OCI-LY7 (cell line): ENCODE data around the gene RBBP5. TPM values are rescaled to one million over a fixed set of nuclear protein-coding genes. Genes with fewer than 3 reads are reported as not detected.

Experiments
- BruUV-seq: library from RNA; stranded (reverse); fragments of 400-500 nt; replicated peaks from 2 replicates; lab custom pipeline; 2021; lab: Mats Ljungman, UMichigan
- CTCF ChIA-PET: fragments of 300-600 bp; sonication (Branson Sonifier 250); formaldehyde crosslinking; loops from one replicate; lab custom pipeline; 2022; ENCODE audit warnings: antibody characterized with exemption; ENCODE audit not compliant: unreplicated experiment; lab: Charles Lee
- POLR2A ChIA-PET: fragments of 300-600 bp; sonication (Branson Sonifier 250); formaldehyde crosslinking; loops from one replicate; lab custom pipeline; 2022; ENCODE audit warnings: antibody characterized with exemption; lab: Charles Lee
- DNase-seq: peaks from one replicate; pipeline ENCODE4 v3.0.0-alpha.2; 2015; ENCODE audit warnings: low spot score
- H2AFZ ChIP-seq: fragments of 200-600 bp; sonication (generic), shearing (Covaris generic); 2 replicates; pipeline ENCODE4 v1.6.1; 2014; ENCODE audit warnings: mild to moderate bottlenecking, antibody characterized with exemption, low read length, moderate library complexity
- H3K27ac ChIP-seq: fragments of 200-600 bp; sonication (generic); 2 replicates; pipeline ENCODE4 v1.5.1; 2014; ENCODE audit warnings: mixed run types, low read depth, mild to moderate bottlenecking, moderate library complexity, low read length, inconsistent platforms; ENCODE audit not compliant: poor library complexity, severe bottlenecking
- H3K36me3 ChIP-seq: fragments of 200-600 bp; sonication (generic); 2 replicates; pipeline ENCODE4 v1.6.1; 2014; ENCODE audit warnings: mild to moderate bottlenecking, antibody characterized with exemption, low read length, moderate library complexity, mixed read lengths; ENCODE audit not compliant: insufficient read depth
- H3K4me1 ChIP-seq: fragments of 200-600 bp; sonication (generic); 2 replicates; pipeline ENCODE4 v1.5.1; 2014; ENCODE audit warnings: mild to moderate bottlenecking, low read length; ENCODE audit not compliant: insufficient read depth, poor library complexity, severe bottlenecking
- H3K4me2 ChIP-seq: fragments of 200-600 bp; sonication (generic); 2 replicates; pipeline ENCODE4 v1.6.1; 2014; ENCODE audit warnings: mild to moderate bottlenecking, low read length
- H3K4me3 ChIP-seq: fragments of 200-600 bp; sonication (generic); 2 replicates; pipeline ENCODE4 v1.5.1; 2014; ENCODE audit warnings: mild to moderate bottlenecking, low read depth, low read length; ENCODE audit not compliant: poor library complexity, severe bottlenecking
- H3K79me2 ChIP-seq: fragments of 200-600 bp; sonication (generic); 2 replicates; pipeline ENCODE4 v1.6.1; 2016; ENCODE audit warnings: low read depth, mild to moderate bottlenecking, low read length, moderate library complexity, mixed read lengths; ENCODE audit not compliant: insufficient read depth
- H3K9me2 ChIP-seq: fragments of 200-600 bp; sonication (generic); 2 replicates; pipeline ENCODE4 v1.6.1; 2016; ENCODE audit warnings: mild to moderate bottlenecking, low read length, mixed read lengths; ENCODE audit not compliant: insufficient read depth
- H3K9me3 ChIP-seq: fragments of 200-600 bp; sonication (generic); 2 replicates; pipeline ENCODE4 v1.6.1; 2014; ENCODE audit warnings: mild to moderate bottlenecking, mixed run types, low read length, mixed read lengths
- H4K20me1 ChIP-seq: fragments of 200-600 bp; sonication (generic); 2 replicates; pipeline ENCODE4 v1.6.1; 2014; ENCODE audit warnings: mild to moderate bottlenecking, antibody characterized with exemption, low read length, moderate library complexity, mixed read lengths; ENCODE audit not compliant: insufficient read depth
- EZH2phosphoT487 ChIP-seq: fragments of 200-600 bp; sonication (generic); IDR thresholded peaks from 2 replicates; pipeline ENCODE4 v1.6.1; 2018; ENCODE audit warnings: low read depth, borderline replicate concordance, mild to moderate bottlenecking, mixed run types, antibody characterized with exemption, low read length, moderate library complexity, mixed read lengths
- intact Hi-C: fragments of 100-400 bp; cut with micrococcal nuclease; formaldehyde crosslinking; loops from one replicate; pipeline ENCODE4 v1.10.0; 2022; ENCODE audit not compliant: unreplicated experiment
- total RNA-seq, 2 experiments: library from RNA; depleted of rRNA in 1 of 2; stranded (reverse); fragments of >200 nt in 1 of 2; shearing (Covaris generic) in 1 of 2; gene quantifications; 2 replicates each; pipeline ENCODE4 v1.2.3, GENCODE V29; 2014 to 2022
- TF ChIP-seq, protein P1 (sequence below): fragments of 200-600 bp; sonication (generic); conservative IDR thresholded peaks from 2 replicates; pipeline ENCODE4 v1.5.1; 2014; ENCODE audit warnings: mild to moderate bottlenecking, antibody characterized with exemption, low read length, moderate library complexity, mixed read lengths

Gene RBBP5
- total RNA-seq, 2 experiments from 2014 or later, result 11.9 to 17.4 TPM

DNA sequence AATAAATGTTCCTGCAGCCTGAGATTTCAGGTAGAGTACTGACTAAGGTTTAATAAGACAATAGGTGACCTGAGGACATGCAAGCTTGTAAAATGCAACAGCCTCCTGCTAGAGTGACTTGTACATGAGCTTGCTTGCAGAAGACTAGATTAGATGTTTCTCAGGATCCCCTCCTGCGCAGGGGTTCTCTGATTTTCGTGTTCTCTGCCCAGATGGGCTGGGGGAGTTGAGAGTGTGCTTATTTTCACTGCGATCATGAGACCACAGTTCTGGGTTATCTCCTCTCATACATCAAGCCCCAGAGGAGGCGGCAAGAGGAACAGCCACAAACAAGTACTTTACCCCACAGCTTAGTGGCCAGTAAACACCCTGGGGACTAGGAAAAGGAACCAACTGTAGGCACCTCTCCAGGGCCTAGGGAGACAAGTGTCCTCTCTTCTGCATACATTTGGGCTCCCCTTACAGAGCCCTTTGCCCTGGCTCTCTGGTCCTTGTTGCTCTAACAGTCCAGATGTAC lies 45.5 kb downstream of the RBBP5 start:
- Histone ChIP-seq H3K4me3 (no peak overlapping the region), H3K36me3 (no peaks in the 10 kb centered on the region), H3K27ac (no peak overlapping the region), H3K4me2 (no peak overlapping the region), H3K4me1 (no peaks in the 10 kb centered on the region), H3K9me3 (no peaks in the 10 kb centered on the region), H2AFZ (no peak overlapping the region), H3K9me2 (no peaks in the 10 kb centered on the region), H4K20me1 (no peaks in the 10 kb centered on the region), H3K79me2 (no peaks in the 10 kb centered on the region)
- POLR2A ChIA-PET, result interaction anchor here (0.6 kb wide), 1 partner anchor 185 kb away, joined by 4 read pairs; no protein-coding TSS in a partner anchor
- DNase-seq, result no peak
- no TSS peak for BruUV-seq
- intact Hi-C loops, result no loop called here
- no peak for TF ChIP-seq EZH2phosphoT487
- TF ChIP-seq, protein P1, sequence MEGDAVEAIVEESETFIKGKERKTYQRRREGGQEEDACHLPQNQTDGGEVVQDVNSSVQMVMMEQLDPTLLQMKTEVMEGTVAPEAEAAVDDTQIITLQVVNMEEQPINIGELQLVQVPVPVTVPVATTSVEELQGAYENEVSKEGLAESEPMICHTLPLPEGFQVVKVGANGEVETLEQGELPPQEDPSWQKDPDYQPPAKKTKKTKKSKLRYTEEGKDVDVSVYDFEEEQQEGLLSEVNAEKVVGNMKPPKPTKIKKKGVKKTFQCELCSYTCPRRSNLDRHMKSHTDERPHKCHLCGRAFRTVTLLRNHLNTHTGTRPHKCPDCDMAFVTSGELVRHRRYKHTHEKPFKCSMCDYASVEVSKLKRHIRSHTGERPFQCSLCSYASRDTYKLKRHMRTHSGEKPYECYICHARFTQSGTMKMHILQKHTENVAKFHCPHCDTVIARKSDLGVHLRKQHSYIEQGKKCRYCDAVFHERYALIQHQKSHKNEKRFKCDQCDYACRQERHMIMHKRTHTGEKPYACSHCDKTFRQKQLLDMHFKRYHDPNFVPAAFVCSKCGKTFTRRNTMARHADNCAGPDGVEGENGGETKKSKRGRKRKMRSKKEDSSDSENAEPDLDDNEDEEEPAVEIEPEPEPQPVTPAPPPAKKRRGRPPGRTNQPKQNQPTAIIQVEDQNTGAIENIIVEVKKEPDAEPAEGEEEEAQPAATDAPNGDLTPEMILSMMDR, result no peak
- CTCF ChIA-PET, result interaction anchor here (1.4 kb wide), 1 partner anchor 14 kb away, joined by 4 read pairs; no protein-coding TSS in a partner anchor

DNA sequence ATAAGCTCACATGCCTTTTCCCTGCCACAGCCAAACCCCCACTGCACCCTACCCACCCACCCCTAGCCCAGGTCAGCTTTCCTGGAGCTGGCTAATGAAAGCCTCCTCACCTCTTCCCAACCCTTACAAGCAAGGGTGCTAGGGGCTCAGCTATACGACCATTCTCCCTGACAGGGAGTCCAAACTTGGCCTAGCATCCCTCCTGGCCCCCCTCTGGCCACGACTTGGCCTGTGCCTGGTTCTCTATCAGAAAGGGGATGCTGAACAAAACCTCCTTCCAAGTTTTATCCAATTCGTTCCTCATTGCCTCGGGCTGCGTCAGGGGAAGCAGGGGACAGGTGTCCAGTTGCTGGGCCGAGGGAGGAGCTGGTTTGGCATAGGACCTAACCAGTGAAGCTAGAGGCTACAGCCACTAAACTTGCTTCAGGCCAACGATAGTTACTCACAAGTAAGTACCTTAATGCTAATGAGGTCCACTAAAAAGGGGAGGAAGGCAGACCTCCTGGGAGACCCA lies 46.1 kb downstream of the RBBP5 start:
- BruUV-seq, result no TSS peak
- intact Hi-C loops, result no loop called here
- POLR2A ChIA-PET, result interaction anchor here (0.6 kb wide), 2 partner anchors 150 to 186 kb away, joined by 3 to 4 read pairs; no protein-coding TSS in a partner anchor

More for the DNA sequence above, 46.1 kb downstream of the RBBP5 start:
- Histone ChIP-seq H3K9me2 (no peaks in the 10 kb centered on the region), H3K4me1 (no peaks in the 10 kb centered on the region), H3K4me3 (no peak overlapping the region), H3K4me2 (no peak overlapping the region), H3K9me3 (no peaks in the 10 kb centered on the region), H3K27ac (no peak overlapping the region), H3K36me3 (no peaks in the 10 kb centered on the region), H3K79me2 (no peaks in the 10 kb centered on the region), H2AFZ (no peak overlapping the region), H4K20me1 (no peaks in the 10 kb centered on the region)
- DNase-seq, result no peak
- no peak for TF ChIP-seq EZH2phosphoT487
- TF ChIP-seq, protein P1, result no peak
- CTCF ChIA-PET, result interaction anchor here (1.4 kb wide), 1 partner anchor 13 kb away, joined by 4 read pairs; no protein-coding TSS in a partner anchor
